HG02852 (cell line): ENCODE data around the gene DDHD1.
A peak's percentile ranks its signal among the peaks of the same experiment; 100 is the strongest.
"Not testable (repeated sequence)": the region's sequence is repeated elsewhere in the genome, so short reads cannot be mapped to it uniquely, and the experiment has no call there.

Experiments
- ATAC-seq: cut with Tn5 transposase; IDR thresholded peaks from one replicate; pipeline ENCODE4 v1.9.1; 2021; ENCODE audit warnings: mild to moderate bottlenecking, moderate library complexity; ENCODE audit not compliant: unreplicated experiment

The DDHD1 gene

DNA sequence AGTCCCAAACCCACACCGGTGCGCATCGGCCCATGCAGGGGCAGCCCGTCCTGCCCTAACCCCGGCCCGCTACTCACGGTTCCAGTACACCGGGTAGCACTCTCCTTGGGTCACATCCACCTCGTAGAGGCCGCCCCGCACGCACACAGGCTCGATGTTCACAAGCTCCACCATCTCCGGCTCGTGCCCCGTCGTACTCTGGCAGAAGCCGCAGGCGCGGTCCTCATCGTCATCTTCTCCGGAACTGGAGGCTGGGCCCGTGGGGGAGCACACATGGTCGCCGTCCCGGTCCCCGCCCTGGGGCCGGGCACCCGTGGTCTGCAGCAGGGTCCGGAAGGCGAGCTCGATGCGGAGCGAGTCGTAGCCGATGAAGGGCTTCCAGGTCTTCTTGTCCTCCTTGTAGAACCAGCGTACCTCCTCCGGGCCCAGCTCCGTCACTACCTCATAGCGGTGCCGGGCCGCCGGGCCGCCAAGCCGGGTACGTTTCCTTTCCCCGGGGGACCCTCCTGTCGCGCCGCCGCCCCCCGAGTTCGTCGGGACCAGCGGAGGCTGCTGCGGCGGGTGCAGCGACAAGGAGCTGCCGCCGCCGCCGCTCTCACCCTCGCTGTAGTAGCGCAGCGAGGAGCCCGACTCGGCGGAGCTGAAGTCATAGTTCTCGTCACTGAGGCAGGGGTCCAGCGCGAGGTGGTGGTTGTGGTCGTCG, 788 bp downstream of the DDHD1 start:
- peak; percentile 27 for ATAC-seq

DNA sequence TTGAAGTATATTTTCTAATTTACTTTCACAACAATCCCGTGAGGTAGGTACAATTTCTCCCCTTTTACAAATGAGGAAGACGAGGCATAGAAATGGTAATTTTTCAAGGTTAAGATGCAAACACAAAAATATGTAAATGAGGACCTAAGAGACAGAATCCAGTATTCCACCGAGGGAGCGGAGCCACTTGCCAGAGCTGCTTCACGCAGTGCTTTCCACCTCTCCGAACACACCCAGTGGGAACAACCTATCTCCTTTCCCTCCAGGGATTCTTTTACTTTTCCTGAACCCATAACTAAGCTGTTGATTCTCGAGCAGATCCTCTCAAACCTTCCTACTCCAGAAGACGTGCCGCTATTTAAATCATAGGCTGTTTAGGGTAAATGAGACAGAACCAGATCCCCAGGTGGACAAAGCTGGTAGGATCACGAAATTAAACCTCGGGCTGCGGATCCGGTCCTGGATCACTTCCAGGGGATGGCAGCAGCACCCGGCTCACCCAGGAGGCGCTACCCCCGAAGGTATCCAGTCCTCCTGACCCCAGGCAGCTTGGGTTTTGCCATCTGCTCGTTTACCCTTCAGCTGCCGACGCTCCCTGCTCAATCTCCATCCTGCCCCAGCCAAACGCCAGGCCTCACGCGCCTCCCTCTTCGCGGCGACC, 1.5 kb downstream of the DDHD1 start:
- ATAC-seq, result no peak

DNA sequence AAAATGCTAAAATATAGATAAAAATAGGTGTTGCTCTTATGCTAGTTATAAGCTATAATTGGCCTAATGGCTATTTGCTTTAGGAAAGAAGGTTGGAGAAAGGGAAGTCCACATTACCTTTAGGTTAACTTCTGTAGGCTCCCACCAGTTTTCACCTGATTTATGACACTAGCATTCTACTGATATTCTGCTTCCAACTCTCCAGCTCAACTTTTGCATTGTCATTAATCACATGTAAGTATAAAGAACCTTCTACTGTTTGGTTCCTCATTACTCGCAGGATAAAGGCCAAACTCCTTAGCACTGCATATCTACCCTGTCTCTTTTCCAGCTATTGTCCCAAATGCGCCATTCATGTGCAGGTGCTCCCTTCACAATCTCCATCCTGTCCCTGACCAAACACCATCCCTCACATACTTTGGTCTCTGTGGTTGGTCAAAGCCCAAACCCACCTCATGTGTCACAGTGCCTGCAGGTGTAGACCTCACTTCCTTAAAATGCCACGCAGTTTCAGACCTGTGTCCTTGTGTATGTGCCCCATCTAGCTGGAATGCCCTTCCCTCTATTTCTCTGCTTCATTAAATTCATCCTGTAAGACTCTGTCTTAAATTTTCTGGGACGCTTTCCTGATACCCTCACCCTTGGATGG, 3.3 kb downstream of the DDHD1 start:
- no peak for ATAC-seq

DNA sequence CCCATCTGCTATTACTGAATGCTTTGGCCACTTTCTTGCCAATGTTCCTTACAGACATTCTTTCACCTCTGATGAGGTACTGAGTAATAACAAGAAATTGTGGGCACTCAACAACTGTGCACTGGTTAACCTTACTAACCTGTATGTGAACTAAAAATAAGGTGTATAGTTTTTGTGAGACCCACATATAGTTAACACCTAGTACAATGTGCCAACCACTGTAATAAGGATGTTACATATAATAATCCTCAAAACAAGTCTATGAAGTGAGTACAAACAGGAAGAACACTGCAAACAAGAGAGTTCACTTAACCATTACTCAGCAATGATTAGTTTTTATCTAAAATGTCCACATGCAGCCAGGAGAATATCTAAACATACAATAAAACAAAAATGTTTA, 4.5 kb downstream of the DDHD1 start:
- ATAC-seq, result no peak

DNA sequence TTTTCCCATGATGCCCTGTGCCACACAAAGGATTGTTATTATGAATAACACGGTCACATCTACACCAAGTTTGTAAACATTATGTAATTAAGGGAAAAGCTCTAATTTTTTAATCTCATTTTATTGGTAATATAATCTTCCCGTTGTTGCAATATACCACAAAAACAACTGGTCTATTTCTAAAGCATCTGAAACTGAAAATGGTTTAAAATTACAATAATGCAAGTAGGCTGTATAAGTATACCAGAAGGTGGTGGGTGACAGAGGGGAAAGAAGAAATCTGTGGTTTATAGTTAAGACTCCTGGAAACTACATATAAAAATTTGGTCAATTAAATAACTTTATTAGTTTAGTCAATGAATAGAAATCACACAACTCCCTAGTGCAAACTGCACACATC, 5.2 kb downstream of the DDHD1 start:
- ATAC-seq, result no peak

DNA sequence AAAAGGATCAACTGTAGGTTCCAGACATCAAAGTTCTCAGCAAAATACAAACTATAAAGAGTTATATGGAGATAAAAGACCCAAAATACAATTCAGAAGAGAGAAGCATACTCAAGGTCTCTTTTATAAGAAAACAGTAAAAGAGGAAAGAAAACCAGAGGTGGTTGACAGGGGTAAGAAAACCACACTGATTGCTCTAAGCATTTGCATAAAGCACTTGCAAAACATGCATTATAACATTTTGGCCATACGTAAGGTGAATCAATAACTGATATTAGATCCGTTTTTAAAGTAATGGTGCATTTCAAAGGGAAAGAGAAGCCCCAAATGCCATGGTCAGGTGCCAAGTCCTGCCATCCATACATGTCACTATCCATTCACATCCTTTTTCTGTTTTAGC, 5.9 kb downstream of the DDHD1 start:
- no peak for ATAC-seq

DNA sequence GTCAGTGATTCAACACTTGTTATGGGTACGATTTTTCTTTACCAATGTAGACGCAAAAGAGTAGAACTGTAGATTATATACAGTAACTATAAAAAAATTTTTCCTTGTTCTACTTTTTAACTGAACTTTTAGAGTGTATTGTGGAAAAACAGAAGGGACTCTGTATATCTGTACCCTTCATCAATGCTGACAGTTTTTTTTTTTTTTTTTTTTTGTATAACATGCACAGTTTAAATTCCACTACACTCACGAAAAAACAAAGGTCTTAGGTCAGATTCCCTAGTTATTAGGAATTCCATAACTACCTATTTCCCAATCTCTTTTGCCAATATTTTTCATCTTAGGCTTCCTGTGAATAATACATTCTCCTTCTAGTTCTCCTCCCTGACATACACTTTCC, 6.4 kb downstream of the DDHD1 start:
- no peak for ATAC-seq

DNA sequence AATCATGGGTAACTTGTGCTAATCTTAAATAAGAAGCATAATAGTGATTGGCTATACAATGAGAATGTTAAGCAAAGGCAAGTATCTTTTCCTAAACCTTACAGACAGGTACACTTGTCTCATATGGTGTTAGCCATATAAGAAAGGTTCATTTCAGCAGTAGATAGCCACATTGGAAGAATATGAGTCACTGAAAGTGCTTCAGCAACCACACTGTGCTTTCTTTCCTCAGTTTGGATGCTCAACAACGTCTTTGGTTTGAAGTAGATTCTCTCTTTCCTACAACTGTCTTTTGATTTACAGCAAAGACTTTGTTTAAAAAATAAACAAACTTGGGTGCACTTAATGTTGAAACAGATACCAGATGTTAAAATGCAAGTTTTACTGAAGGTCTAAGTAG, 8.9 kb downstream of the DDHD1 start:
- peak; percentile 89 for ATAC-seq

DNA sequence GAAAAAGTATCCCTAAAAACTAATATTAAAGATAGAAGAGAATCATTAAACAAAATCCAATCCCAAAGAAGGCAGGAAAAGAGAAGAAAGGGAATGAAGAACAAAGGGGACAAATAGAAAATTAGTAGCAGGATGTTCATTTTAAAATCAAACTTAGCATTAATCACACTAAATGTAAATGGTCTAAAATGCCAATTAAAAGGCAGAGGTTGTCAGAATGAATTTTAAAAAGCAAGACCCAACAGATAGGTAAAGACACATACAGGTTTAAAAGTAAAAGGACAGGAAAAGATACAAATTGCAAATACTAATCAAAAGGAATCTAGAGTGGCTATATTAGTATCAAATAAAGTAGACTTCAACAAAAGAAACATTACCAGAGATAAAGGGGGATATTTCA, 12.5 kb downstream of the DDHD1 start:
- no peak for ATAC-seq

DNA sequence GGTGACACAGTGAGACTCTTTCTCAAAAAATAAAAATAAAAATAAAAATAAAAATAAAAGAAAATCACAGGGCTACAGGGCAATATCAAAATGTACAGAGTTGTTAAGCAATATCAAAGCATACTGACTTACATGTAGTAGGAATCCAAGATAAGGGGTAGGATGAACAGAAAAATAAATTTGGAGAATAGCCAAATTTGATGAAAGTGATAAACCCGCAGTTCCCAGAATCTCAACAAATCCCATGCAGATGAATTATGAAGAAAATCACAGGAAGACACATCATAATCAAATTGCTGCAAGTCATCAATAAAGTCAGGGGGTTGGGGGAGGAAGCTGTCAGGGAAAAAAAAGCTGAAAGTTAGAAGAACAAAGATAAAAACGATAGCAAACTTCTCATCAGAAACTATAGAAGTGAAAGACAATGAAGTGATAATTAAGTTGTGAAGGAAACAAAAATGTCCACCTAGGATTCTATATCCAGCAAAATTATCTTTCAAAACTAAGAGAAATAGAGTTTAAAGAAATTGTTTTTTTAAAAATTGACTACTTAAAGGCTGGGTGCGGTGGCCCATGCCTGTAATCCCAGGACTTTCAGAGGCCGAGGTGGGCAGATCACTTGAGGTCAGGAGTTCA, 15.4 kb downstream of the DDHD1 start:
- ATAC-seq, result no peak

DNA sequence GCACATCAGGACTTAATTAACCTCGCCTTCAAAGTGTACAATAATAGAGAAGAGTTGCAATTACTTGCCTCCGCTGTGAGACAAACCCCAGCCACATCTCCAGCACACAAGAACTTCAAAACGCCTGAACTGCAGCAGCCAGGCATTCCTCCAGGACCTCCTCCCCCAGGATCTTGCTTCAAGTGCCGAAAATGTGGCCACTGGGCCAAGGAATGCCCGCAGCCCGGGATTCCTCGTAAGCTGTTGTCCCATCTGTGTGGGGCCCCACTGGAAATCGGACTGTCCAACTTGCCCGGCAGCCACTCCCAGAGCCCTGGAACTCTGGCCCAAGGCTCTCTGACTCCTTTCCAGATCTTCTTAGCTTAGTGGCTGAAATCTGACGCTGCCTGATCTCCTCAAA, 22.6 kb downstream of the DDHD1 start:
- ATAC-seq, result not testable (repeated sequence)

DNA sequence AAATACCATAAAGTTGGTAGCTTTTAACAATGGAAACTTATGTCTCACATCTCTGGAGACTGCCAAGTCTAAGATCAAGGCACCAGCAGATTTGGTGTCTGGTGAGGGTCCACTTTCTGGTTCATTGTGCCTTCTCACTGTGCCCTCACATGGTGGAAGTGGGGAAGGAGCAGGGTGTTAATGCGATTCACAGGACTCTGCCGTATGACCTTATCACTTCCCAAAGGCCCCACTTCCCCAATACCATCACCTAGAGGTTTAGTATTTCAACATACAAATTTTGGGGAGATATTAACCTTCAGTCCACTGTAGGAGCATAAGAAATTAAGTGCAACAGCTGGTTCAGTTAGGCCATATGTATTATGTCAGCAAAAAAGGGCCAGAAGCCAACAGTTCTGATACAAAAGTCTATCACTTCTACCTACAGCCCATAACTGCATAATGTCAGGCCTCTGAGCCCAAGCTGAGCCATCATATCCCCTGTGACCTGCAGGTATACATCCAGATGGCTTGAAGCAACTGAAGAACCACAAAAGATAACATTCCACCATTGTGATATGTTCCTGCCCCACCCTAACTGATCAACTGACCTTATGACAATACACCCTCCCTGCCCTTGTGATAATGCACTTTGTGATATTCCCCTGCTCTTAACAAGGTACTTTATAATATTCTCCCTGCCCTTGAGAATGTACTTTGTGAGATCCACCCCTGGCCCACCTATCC, 24.7 kb downstream of the DDHD1 start:
- ATAC-seq, result no peak

DNA sequence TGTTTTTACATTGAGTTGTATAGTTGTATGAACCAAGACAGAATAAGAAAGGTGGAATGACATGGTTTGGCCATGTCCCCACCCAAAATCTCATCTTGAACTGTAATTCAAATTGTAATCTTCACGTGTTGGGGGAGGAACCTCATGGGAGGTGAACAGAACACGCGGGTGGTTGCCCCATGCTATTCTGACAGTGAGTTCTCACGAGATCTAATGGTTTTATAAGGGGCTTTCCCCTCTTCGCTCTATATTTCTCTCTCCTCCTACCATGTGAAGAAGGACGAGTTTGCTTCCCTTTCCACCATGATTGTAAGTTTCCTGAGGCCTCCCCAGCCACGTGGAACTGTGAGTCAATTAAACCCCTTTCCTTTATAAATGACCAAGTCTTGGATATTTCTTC, 25.3 kb downstream of the DDHD1 start:
- ATAC-seq, result no peak

DNA sequence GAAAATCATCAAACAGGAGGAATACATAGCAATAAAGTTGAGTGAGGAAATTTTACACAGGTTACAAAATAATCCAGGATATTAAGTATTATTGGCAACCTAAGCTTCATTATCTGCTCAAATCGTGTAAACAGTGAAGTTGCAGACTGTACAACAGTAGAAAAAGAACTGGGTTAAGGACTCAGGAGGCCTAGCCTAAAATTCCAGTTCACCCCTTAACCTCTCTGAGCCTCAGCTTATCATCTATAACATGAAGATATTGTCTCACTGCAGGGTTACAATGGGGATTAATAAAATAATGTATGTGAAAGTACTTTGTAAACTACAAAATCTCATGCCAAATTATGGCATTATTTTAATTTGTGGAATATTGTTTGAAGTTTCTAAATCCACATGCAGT, 26.0 kb downstream of the DDHD1 start:
- ATAC-seq, result no peak

DNA sequence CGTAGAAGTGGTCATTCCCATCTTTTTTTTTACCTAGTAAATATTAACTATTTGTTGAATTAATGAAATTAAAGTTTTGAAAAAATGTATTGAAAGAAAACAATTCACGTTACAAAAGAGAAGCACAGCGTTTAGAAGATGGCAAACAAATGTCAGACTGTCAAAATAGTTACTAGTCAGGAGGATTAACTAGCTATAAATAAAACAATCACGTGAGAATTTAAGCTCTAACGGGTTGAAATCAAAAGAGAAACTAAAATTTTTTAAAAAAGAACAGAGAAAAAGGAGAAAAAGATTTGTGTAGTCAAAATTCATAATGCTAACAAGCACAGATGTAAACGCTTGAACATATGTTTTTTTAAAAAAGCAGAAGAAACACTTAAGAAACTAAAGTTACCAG, 26.4 kb downstream of the DDHD1 start:
- no peak for ATAC-seq

DNA sequence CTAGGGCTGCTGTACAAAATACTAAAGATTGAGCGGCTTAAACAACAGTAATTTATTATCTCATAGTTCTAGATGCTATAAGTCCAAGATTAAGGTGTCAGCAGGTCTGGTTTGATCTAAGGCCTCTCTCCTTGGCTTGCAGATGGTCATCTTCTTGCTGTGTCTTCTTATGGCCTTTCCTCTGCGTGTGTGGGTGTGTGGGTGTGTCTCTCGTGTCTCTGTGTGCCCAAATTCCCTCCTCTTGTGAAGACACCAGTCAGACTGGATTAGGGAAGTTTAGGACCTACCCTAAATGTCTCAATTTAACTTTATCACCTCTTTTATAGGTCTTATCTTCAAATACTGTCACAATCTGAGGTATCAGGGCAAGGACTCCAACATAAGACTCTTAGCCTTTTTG, 28.3 kb downstream of the DDHD1 start:
- no peak for ATAC-seq

DNA sequence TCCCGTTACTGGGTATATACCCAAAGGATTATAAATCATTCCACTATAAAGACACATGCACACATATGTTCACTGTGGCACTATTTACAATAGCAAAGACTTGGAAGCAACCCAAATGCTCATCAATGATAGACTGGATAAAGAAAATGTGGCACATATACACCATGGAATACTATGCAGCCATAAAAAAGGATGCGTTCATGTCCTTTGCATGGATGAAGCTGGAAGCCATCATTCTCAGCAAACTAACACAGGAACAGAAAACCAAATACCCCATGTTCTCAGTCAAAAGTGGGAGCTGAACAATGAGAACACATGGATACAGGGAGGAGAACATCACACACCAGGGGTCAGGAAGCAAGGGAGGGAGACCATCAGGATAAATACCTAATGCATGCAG, 31.7 kb downstream of the DDHD1 start:
- not testable (repeated sequence) for ATAC-seq

DNA sequence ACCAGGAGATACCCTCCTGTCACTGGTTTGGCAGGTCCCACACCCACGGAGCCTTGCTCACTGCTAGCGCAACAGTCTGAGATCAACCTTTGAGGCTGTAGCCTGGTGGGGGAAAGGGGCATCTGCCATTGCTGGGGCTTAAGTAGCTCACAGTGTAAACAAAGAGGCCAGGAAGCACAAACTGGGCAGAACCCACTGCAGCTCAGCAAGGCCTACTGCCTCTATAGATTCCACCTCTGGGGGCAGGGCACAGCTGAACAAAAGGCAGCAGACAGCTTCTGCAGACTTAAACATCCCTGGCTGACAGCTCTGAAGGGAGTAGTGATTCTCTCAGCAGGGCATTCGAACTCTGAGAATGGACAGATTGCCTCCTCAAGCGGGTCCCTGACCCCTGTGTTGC, 35.6 kb downstream of the DDHD1 start:
- not testable (repeated sequence) for ATAC-seq

DNA sequence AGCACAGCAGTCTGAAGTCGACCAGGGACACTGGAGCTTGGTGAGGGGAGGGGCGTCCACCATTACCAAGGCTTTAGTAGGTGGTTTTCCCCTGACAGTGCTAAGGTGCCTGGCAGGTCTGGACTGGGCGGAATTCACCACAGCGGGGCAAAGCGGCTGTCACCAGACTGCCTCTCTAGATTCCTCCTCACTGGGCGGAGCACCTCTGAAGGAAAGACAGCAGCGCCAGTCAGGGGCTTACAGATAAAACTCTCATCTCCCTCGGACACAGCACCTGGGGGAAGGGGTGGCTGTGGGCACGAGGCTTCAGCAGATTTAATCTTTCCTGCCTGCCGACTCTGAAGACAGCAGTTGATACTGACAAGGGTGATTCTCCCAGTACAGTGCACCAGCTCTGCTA, 39.1 kb downstream of the DDHD1 start:
- no peak for ATAC-seq

DNA sequence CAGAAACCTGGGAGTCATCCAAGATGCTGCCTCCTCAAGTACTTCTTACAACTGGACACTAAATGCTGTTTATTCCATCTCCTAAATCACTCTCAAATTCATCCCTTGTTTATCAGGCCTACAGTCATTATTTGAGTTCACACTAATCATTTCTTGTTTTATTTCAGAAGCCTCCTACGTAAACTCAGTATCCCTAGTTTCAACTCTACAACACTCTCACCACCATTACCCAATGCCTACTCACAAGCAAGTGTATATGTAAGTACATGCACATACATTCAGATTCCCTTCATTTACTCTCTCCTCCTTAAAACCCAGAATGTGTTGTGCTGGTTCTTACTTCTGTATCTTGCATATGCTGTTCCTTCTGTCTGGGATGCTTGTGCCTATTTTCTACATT, 43.0 kb downstream of the DDHD1 start:
- no peak for ATAC-seq
